GM12865 (cell line): ENCODE results near the gene GSTK1.

Experiments
- DNase-seq: peaks from one replicate; pipeline ENCODE4 v3.0.0; 2010; ENCODE audit warnings: low read depth
- H3K4me3 ChIP-seq: 2 replicates; pipeline ENCODE4 v1.5.1; 2011; ENCODE audit warnings: mild to moderate bottlenecking, low read depth, low read length, control low read depth
- CTCF ChIP-seq: IDR thresholded peaks from 2 replicates; pipeline ENCODE4 v1.5.1; 2011; ENCODE audit warnings: low read length, control low read depth, low read depth, inconsistent platforms; ENCODE audit not compliant: insufficient read depth; ENCODE audit errors: missing control alignments

GSTK1 gene

GRCh38 chr7:143265017-143265693, 1.9 kb downstream of the GSTK1 start:
- no peak for DNase-seq
- no peak overlapping the region for H3K4me3 ChIP-seq

GRCh38 chr7:143269251-143269650, 6.0 kb downstream of the GSTK1 start:
- DNase-seq: no peak
- no peak overlapping the region for H3K4me3 ChIP-seq
- TF ChIP-seq CTCF: no peak

More at GRCh38 chr7:143265017-143265693, 1.9 kb downstream of the GSTK1 start:
- no peak for TF ChIP-seq CTCF

- no peak for DNase-seq
- TF ChIP-seq CTCF: no peak
- no peak overlapping the region for H3K4me3 ChIP-seq
Observed at GRCh38 chr7:143271240-143271639, 8.0 kb downstream of the GSTK1 start.

- no peak for TF ChIP-seq CTCF
- DNase-seq: no peak
- no peak overlapping the region for H3K4me3 ChIP-seq
Observed at GRCh38 chr7:143272871-143273270, 9.6 kb downstream of the GSTK1 start.

GRCh38 chr7:143279186-143280098, 16.2 kb downstream of the GSTK1 start:
- DNase-seq: no peak
- H3K4me3 ChIP-seq: no peak overlapping the region
- TF ChIP-seq CTCF: no peak

- TF ChIP-seq CTCF: no peak
- DNase-seq: no peak
Observed at GRCh38 chr7:143280160-143280559, 16.9 kb downstream of the GSTK1 start.

GRCh38 chr7:143280566-143280965, 17.3 kb downstream of the GSTK1 start:
- no peak for DNase-seq
- no peak for TF ChIP-seq CTCF
- no peak overlapping the region for H3K4me3 ChIP-seq

More at GRCh38 chr7:143280160-143280559, 16.9 kb downstream of the GSTK1 start:
- H3K4me3 ChIP-seq: no peak overlapping the region
